K562 (cell line): ENCODE results near the gene YIPF1. TPM values are rescaled to one million over a fixed set of nuclear protein-coding genes. Genes with fewer than 3 reads are reported as not detected.

Experiments used
- DLX4 ChIP-seq: fragments of 250-450 bp; sonication (Bioruptor Pico); IDR thresholded peaks from 2 replicates; pipeline ENCODE4 v1.6.1; 2021; ENCODE audit warnings: mild to moderate bottlenecking
- PBX2 ChIP-seq, 2 experiments: IDR thresholded peaks in 1 of 2; conservative IDR thresholded peaks in 1 of 2; 2 replicates each; pipeline ENCODE4 v1.6.1; 2016; ENCODE audit warnings: low read depth in 2 of 2, mild to moderate bottlenecking in 1 of 2, missing compliant biosample characterization in 1 of 2, missing genetic modification characterization in 1 of 2, moderate library complexity in 1 of 2
- RAD21 ChIP-seq, 2 experiments: fragments of 250-450 bp in 1 of 2; fragments of 450-650 bp in 1 of 2; sonication (Bioruptor Pico) in 1 of 2; formaldehyde crosslinking in 1 of 2; IDR thresholded peaks in 1 of 2; conservative IDR thresholded peaks in 1 of 2; 2 replicates each; pipeline versions ENCODE4 v1.4.0 to v1.8.0; 2020 to 2022; ENCODE audit warnings: mild to moderate bottlenecking in 2 of 2, moderate library complexity in 1 of 2
- TCF7L2 ChIP-seq: fragments of 150-350 bp; IDR thresholded peaks from 2 replicates; pipeline ENCODE4 v1.6.1; 2016; ENCODE audit warnings: low read depth, mild to moderate bottlenecking, low read length, moderate library complexity
- ZNF445 ChIP-seq: fragments of 250-450 bp; sonication (Bioruptor Pico); IDR thresholded peaks from 2 replicates; pipeline ENCODE4 v1.4.0; 2020; ENCODE audit warnings: low read depth, mild to moderate bottlenecking, moderate library complexity
- polyA plus RNA-seq, 8 experiments: library from polyadenylated mRNA; depleted of rRNA in 4 of 8; stranded (reverse) in 5 of 8; unstranded in 3 of 8; fragments of >200 nt; fragmentation: Nextera tagmentation in 2 of 8; fragmentation: Illumina TruSeq in 1 of 8; extraction: Ambion mirVana in 2 of 8; extraction: Trizol in 1 of 8; gene quantifications; 2 replicates each; pipeline versions ENCODE4 v1.2.1 to v1.2.3, GENCODE V29; 2011 to 2014; ENCODE audit warnings: inconsistent platforms in 1 of 8, missing spikeins in 1 of 8
- total RNA-seq, 7 experiments: library from RNA; depleted of rRNA in 6 of 7; stranded (reverse); fragments of >200 nt in 6 of 7; fragmentation: Illumina TruSeq in 2 of 7; extraction: Trizol in 2 of 7; gene quantifications; 2 replicates each; pipeline versions ENCODE4 v1.2.1 to v1.2.3, GENCODE V29; 2011 to 2021; ENCODE audit warnings: low replicate concordance in 1 of 7
- TF ChIP-seq, protein P1 (sequence below): fragments of 450-650 bp; formaldehyde crosslinking; IDR thresholded peaks from 2 replicates; pipeline ENCODE4 v1.4.0; 2020; ENCODE audit warnings: mild to moderate bottlenecking, moderate library complexity
- TF ChIP-seq, protein P2 (sequence below), 2 experiments: fragments of 450-650 bp; IDR thresholded peaks; 2 replicates each; pipeline ENCODE4 v1.6.1; 2016

The YIPF1 gene
- total and polyA plus RNA-seq, 9 of the 15 experiments (the other 6 are each of a cell fraction or from before 2014, with no cell fraction given) = 11.5 to 37.5 (median 19.2) TPM

DNA sequence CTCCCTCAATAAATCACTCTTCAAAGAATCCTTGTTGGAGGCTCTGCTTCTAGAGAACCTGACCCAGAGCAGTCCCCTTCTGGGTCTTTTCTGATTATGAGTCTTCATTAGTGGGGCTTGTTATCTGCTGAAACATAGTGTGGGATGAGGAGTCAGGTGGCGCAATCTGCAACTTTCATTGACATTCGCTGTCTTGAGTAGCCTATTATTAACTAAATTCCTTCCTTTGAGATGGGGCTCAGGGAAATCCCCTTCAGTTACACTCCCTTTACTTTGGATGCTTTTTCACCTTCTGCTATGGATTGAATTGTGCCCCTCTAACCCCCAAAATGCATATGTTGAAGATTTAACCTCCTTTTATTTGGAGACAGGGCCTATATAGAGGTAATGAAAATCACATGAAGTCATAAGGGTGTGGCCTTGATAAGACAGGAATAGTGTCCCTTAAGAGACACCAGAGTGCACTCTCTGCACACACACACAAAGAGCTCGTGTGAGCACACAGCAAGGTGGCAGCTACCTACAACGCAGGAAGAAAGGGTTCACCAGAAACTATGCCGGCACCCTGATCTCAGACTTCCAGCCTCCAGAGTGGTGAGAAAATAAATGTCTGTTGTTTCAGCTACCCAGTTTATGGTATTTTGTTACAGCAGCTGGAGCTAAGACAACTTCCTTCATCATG lies 23.9 kb upstream of the YIPF1 start (continued):
- TF ChIP-seq ZNF445 (CRISPR knock-in tag) (no peak), RAD21 (CRISPR knock-in tag; conservative IDR thresholded peaks at IDR 0.05 in 1 of 2, IDR thresholded peaks at IDR 0.05 in 1 of 2) (peak; percentile 27 to 52; a peak in 3 of 4 replicates), PBX2 (CRISPR knock-in tag; IDR thresholded peaks at IDR 0.05; ENCODE audit: low read depth) (no peak), PBX2 (tag; conservative IDR thresholded peaks at IDR 0.05; ENCODE audit: low read depth) (no peak), DLX4 (no peak), TCF7L2 (no peak)
- TF ChIP-seq, protein P1, sequence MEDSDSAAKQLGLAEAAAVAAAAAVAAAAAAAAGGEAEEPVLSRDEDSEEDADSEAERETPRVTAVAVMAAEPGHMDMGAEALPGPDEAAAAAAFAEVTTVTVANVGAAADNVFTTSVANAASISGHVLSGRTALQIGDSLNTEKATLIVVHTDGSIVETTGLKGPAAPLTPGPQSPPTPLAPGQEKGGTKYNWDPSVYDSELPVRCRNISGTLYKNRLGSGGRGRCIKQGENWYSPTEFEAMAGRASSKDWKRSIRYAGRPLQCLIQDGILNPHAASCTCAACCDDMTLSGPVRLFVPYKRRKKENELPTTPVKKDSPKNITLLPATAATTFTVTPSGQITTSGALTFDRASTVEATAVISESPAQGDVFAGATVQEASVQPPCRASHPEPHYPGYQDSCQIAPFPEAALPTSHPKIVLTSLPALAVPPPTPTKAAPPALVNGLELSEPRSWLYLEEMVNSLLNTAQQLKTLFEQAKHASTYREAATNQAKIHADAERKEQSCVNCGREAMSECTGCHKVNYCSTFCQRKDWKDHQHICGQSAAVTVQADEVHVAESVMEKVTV = no peak
- TF ChIP-seq, protein P2, sequence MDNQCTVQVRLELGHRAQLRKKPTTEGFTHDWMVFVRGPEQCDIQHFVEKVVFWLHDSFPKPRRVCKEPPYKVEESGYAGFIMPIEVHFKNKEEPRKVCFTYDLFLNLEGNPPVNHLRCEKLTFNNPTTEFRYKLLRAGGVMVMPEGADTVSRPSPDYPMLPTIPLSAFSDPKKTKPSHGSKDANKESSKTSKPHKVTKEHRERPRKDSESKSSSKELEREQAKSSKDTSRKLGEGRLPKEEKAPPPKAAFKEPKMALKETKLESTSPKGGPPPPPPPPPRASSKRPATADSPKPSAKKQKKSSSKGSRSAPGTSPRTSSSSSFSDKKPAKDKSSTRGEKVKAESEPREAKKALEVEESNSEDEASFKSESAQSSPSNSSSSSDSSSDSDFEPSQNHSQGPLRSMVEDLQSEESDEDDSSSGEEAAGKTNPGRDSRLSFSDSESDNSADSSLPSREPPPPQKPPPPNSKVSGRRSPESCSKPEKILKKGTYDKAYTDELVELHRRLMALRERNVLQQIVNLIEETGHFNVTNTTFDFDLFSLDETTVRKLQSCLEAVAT (IDR thresholded peaks at IDR 0.05) = no peak
